GM12878 (cell line): ENCODE data around the gene TBC1D12. TPM values are rescaled to one million over a fixed set of nuclear protein-coding genes. Genes with fewer than 3 reads are reported as not detected.

Experiments
- ATAC-seq: fragments of 200-7000 bp; cut with Tn5 transposase; 3 replicates; pipeline ENCODE4 v1.9.1; 2020; ENCODE audit warnings: mild to moderate bottlenecking, moderate library complexity
- BruUV-seq: library from RNA; stranded (reverse); fragments of 400-500 nt; replicated peaks from 2 replicates; lab custom pipeline; 2021; lab: Mats Ljungman, UMichigan
- CTCF ChIA-PET: fragments of 300-600 bp; sonication (Branson Sonifier 250); formaldehyde crosslinking; extraction: SDS; loops from one replicate; lab custom pipeline; 2021; ENCODE audit warnings: inconsistent platforms; lab: Yijun Ruan, JAX
- POLR2A ChIA-PET: fragments of 350-600 bp; formaldehyde crosslinking; extraction: SDS; loops from one replicate; lab custom pipeline; 2021; ENCODE audit warnings: inconsistent platforms; lab: Charles Lee
- RAD21 ChIA-PET: fragments of 300-600 bp; sonication (Branson Sonifier 250); formaldehyde crosslinking; loops from one replicate; lab custom pipeline; 2023; ENCODE audit warnings: antibody characterized with exemption; ENCODE audit not compliant: unreplicated experiment; lab: Charles Lee
- SMC1A ChIA-PET: fragments of 300-600 bp; sonication (Branson Sonifier 250); formaldehyde crosslinking; loops from one replicate; lab custom pipeline; 2023; ENCODE audit not compliant: unreplicated experiment, uncharacterized antibody; lab: Charles Lee
- DNase-seq: peaks from one replicate; pipeline ENCODE4 v3.0.0-alpha.2; 2011; ENCODE audit warnings: low read depth, low spot score
- FAIRE-seq: peaks from 3 replicates; lab custom pipeline; 2011; peaks lifted over from hg19 to GRCh38; lab: Jason Lieb, UNC
- H2AFZ ChIP-seq: 2 replicates; pipeline ENCODE4 v1.6.0; 2011; ENCODE audit warnings: low read depth, low read length, control low read depth; ENCODE audit not compliant: control insufficient read depth
- H3K27ac ChIP-seq: 2 replicates; pipeline ENCODE4 v1.5.1; 2011; ENCODE audit warnings: control low read depth; ENCODE audit not compliant: control insufficient read depth, insufficient read depth
- H3K27me3 ChIP-seq, 2 experiments: replicated peaks in 1 of 2; 2 replicates each; pipeline versions ENCODE4 v1.6.0 to v1.6.1; 2011; ENCODE audit warnings: low read length in 1 of 2; ENCODE audit not compliant: control insufficient read depth in 2 of 2, insufficient read depth in 2 of 2
- H3K36me3 ChIP-seq, 2 experiments: 2 replicates each; pipeline ENCODE4 v1.5.1; 2011; ENCODE audit warnings: low read length in 1 of 2; ENCODE audit not compliant: control insufficient read depth in 2 of 2, insufficient read depth in 2 of 2
- H3K4me1 ChIP-seq: 2 replicates; pipeline ENCODE4 v1.6.1; 2011; ENCODE audit warnings: mild to moderate bottlenecking, low read length, moderate library complexity, mixed read lengths; ENCODE audit not compliant: control insufficient read depth, insufficient read depth
- H3K4me2 ChIP-seq: 2 replicates; pipeline ENCODE4 v1.6.0; 2011; ENCODE audit warnings: control low read depth; ENCODE audit not compliant: control insufficient read depth, insufficient read depth
- H3K4me3 ChIP-seq: fragments of 200-600 bp; sonication (generic); 2 replicates; pipeline ENCODE4 v1.5.1; 2016
- H3K79me2 ChIP-seq: 2 replicates; pipeline ENCODE4 v1.6.0; 2011; ENCODE audit warnings: low read length; ENCODE audit not compliant: control insufficient read depth, insufficient read depth
- H3K9ac ChIP-seq: 2 replicates; pipeline ENCODE4 v1.8.0; 2011; ENCODE audit warnings: low read length, control low read depth, mixed read lengths; ENCODE audit not compliant: control insufficient read depth, insufficient read depth
- H3K9me3 ChIP-seq: replicated peaks from 3 replicates; pipeline ENCODE4 v1.5.1; 2011; ENCODE audit warnings: mild to moderate bottlenecking, low read length; ENCODE audit not compliant: control insufficient read depth, insufficient read depth
- H4K20me1 ChIP-seq: 2 replicates; pipeline ENCODE4 v1.6.0; 2011; ENCODE audit not compliant: control insufficient read depth, insufficient read depth
- ATF2 ChIP-seq: IDR thresholded peaks from 2 replicates; pipeline ENCODE4 v1.6.1; 2012; ENCODE audit warnings: low read length, inconsistent platforms
- CBFB ChIP-seq: IDR thresholded peaks from 2 replicates; pipeline ENCODE4 v1.6.1; 2016; ENCODE audit warnings: antibody characterized with exemption, low read depth
- CHD2 ChIP-seq: IDR thresholded peaks from 2 replicates; pipeline ENCODE4 v1.6.1; 2011; ENCODE audit warnings: low read depth, low read length, improper control_type of control experiment, borderline replicate concordance
- E4F1 ChIP-seq: fragments of 450-650 bp; IDR thresholded peaks from 2 replicates; pipeline ENCODE4 v1.6.1; 2018; ENCODE audit warnings: borderline replicate concordance, mild to moderate bottlenecking; ENCODE audit not compliant: partially characterized antibody
- FOS ChIP-seq: IDR thresholded peaks from 3 replicates; pipeline ENCODE4 v1.6.1; 2011; ENCODE audit warnings: borderline replicate concordance; ENCODE audit not compliant: insufficient read length; ENCODE audit errors: extremely low read depth
- JUNB ChIP-seq: IDR thresholded peaks from 2 replicates; pipeline ENCODE4 v1.6.1; 2016; ENCODE audit warnings: antibody characterized with exemption, mild to moderate bottlenecking
- SIX5 ChIP-seq: IDR thresholded peaks from 2 replicates; pipeline ENCODE4 v1.6.1; 2011; ENCODE audit warnings: mild to moderate bottlenecking, low read depth, low read length, moderate library complexity; ENCODE audit not compliant: severe bottlenecking
- SMAD5 ChIP-seq: IDR thresholded peaks from 2 replicates; pipeline ENCODE4 v1.6.1; 2016; ENCODE audit warnings: antibody characterized with exemption, low read depth
- TBL1XR1 ChIP-seq: IDR thresholded peaks from 2 replicates; pipeline ENCODE4 v1.6.1; 2012; ENCODE audit warnings: low read depth, low read length, improper control_type of control experiment
- WGBS: methylation state at CpG from one replicate; pipeline ENCODE4 v1.1.6; 2016; ENCODE audit warnings: low lambda C conversion rate; ENCODE audit not compliant: insufficient replicate concordance, insufficient coverage; ENCODE audit errors: missing lambda C conversion rate; 5-methylcytosine and 5-hydroxymethylcytosine counted together
- in situ Hi-C: fragments of 300-500 bp; cut with MboI; formaldehyde crosslinking; loops from 9 replicates; pipeline ENCODE4 v1.14.3; 2018; ENCODE audit warnings: mixed read lengths
- intact Hi-C: fragments of 100-400 bp; cut with micrococcal nuclease; formaldehyde crosslinking; loops from one replicate; pipeline ENCODE4 v1.14.2; 2022; ENCODE audit not compliant: unreplicated experiment
- polyA plus RNA-seq, 11 experiments: library from polyadenylated mRNA; depleted of rRNA in 4 of 11; unstranded in 6 of 11; stranded (reverse) in 5 of 11; fragments of >200 nt; fragmentation: Nextera tagmentation in 4 of 11; fragmentation: Illumina TruSeq in 1 of 11; extraction: Ambion mirVana in 4 of 11; extraction: Trizol in 1 of 11; gene quantifications; 1 replicate in 1 of 11; 2 replicates in 10 of 11; pipeline versions ENCODE4 v1.2.1 to v1.2.3, GENCODE V29; 2011 to 2016; ENCODE audit warnings: inconsistent platforms in 2 of 11, missing spikeins in 2 of 11, low read depth in 1 of 11
- total RNA-seq, 4 experiments: library from RNA; depleted of rRNA in 3 of 4; stranded (reverse); fragments of >200 nt in 3 of 4; fragmentation: Illumina TruSeq in 1 of 4; extraction: Trizol in 1 of 4; gene quantifications; 2 replicates each; pipeline versions ENCODE4 v1.2.1 to v1.2.3, GENCODE V29; 2013 to 2021

TBC1D12 gene
- total and polyA plus RNA-seq, 10 of the 15 experiments (the other 5 are each of a cell fraction or from before 2014, with no cell fraction given), result 2.6 to 7.5 (median 3.8) TPM

GRCh38 chr10:94432443-94432842, 30.1 kb downstream of the TBC1D12 start (continued):
- TF ChIP-seq SIX5 (no peak), E4F1 (no peak)

- ATAC-seq, result no peak
- BruUV-seq, result no TSS peak
- Histone ChIP-seq H3K4me3 (no peak overlapping the region), H3K4me2 (no peak overlapping the region), H4K20me1 (no peaks in the 10 kb centered on the region), H3K79me2 (no peaks in the 10 kb centered on the region), H3K9ac (no peak overlapping the region), H3K27me3 (no peaks in the 10 kb centered on the region), H3K9me3 (no peaks in the 10 kb centered on the region; the same call in 1 of the 3 replicates), H3K27ac (no peak overlapping the region), H3K36me3 (no peaks in the 10 kb centered on the region), H2AFZ (no peak overlapping the region), H3K4me1 (no peaks in the 10 kb centered on the region)
- TF ChIP-seq CHD2 (no peak), JUNB (no peak), SMAD5 (no peak), ATF2 (no peak), CBFB (no peak), SIX5 (no peak), FOS (no peak), TBL1XR1 (no peak)
- in situ Hi-C loops, result no loop called here
- intact Hi-C loops, result no loop called here
- no peak for DNase-seq
- WGBS, result 84% methylated on average over 4 of the region's 4 CpGs
- ChIA-PET SMC1A (interaction anchor here (0.9 to 1.3 kb wide), 3 partner anchors 22 to 118 kb away, joined by 3 to 5 read pairs (median 3); partner anchors contain the start of gene NOC3L), RAD21 (no interaction called here), POLR2A (interaction anchor here (0.5 kb wide), 1 partner anchor 8 kb away, joined by 3 read pairs; no protein-coding TSS in a partner anchor), CTCF (interaction anchor here (1.0 kb wide), 1 partner anchor 32 kb away, joined by 3 read pairs; no protein-coding TSS in a partner anchor)
- FAIRE-seq, result no peak
Measured at GRCh38 chr10:94439275-94439861, 37.0 kb downstream of the TBC1D12 start.
